ENCODE measurements around the gene OCRL.

DNA sequence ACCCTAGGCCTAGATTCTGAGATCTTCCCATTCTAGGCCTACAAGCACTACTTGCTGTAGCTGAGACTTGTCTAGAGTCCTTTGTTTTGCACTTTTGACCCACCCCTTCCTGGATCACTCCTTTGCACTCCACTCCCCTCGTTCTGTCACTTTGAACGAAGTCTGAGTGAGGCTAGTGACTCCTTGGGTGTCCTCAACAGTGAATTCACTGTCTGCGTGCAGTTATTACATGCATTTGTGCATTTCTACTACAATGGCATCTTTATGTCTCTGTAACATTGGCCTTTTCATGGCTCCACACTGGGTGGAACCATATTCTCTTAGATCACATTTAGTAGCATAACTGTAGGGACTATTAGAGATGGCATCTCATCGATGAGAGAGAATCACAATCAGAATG is 50.5 kb downstream of the OCRL start:
- TF ChIP-seq CTCF (IDR thresholded peaks at IDR 0.05) (no peak), FOXM1 (IDR thresholded peaks at IDR 0.05; ENCODE audit: low read depth) (no peak)

Data from SK-N-SH (cell line).